Stimulated activated CD4-positive, alpha-beta T cell treated with anti-CD3 and anti-CD28 coated beads, Interleukin-1b, Interleukin-23, amount 100 ng/mL, for 4 hours (primary cell): ENCODE data around the gene TNS4.

Experiments used
- DNase-seq, 2 donors: peaks; one replicate each; pipeline ENCODE4 v3.0.0-alpha.2; 2020; ENCODE audit warnings: low read depth in 2 of 2

TNS4 gene

DNA sequence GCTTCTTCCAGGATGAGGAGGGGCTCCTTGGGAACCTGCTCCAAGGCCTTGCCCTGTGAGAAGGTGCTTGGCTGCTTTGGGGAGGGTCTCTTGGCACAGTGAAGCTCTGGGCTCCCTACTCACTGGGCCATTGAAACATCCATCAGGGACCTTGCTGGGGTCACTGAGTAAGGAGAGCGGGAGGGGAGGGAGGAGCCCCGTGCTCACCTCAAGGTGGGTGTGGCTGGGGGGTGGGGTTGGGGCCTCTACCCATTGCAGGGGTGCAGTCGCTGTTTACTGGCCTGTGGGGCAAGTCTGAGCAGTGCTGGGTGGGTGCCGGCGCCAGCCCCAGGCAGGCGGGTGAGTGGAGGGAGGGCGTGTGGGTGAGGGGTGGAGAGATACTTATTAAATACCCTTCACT, 9.9 kb downstream of the TNS4 start:
- no peak for DNase-seq

DNA sequence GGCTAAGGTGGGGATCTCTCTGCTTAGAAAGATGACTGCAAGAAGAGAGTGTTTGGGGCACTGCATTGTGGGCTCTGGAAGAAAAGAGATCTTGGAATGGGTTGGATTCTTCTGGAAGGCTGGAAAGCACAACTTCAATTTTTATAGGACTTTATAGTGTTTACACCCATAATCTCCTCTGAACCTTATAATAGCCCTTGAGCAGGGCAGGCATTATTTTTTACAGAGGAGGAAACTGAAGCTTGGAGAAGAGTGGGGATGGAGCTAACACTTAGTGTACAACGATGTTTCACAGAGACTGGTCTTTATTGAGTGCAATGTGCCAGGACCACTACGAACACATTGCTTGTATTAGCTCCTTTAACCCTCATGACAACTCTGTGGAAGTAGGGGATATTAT, 10.4 kb downstream of the TNS4 start:
- DNase-seq = no peak

DNA sequence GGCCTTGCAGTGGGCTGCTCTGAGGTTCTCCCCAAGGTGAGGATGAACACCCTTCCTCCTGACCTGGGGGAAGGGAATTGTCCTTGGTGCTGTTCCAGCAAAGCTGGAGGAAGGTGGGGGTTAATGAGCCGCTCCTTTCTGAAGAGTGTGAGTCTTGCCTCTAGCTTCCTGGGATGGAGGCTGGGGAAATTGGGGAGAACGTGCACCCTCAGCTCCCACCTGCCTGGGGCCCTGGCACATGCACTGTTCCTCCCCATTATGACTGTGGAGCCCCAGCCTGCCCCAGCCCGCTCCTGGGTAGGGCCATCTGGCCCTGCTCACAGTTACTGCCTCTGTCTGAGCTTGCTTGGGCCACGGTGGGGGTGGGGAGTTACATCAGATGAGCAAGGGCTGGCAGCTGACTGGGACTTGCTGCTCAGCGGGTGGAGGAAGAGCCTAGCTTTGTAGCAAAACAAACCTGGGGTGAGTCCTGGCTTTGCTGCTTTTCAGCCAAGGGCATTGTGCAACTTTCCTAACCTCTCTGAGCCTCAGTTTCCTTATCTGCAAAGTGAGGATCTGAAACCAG, 11.1 kb downstream of the TNS4 start:
- peak in 1 of 2 donors; percentile 19 for DNase-seq

DNA sequence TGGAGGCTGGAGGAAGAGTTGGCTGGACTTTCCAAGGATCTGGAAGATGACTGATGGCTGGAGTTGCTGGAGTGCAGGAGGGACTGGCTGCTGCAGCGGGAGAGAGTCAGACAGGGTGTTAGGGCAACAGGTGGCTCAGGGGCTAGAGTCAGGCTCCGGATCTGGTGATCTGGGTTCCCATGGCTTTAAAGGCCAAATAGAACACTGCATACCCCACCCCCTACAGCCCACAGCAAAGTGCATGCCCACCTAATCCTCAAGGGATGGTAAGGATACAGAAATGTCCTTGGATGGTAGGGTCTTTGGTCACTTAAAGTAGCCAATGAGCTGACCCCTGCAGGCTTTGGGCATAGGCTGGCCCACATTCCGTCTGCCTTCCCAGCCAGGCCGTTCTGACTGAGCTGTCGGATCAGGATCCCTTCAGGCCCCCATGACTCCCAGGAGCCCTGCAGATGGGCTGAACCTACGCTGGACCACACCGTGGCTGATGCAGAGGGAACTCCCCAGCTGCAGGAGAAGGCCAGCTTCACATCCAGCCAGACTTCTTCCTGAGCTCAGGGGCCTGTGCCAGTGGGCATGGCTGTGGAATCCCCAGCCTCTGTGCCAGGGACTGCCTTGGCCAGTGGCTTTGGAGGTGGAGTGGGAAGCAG, 13.9 kb downstream of the TNS4 start:
- DNase-seq = no peak

DNA sequence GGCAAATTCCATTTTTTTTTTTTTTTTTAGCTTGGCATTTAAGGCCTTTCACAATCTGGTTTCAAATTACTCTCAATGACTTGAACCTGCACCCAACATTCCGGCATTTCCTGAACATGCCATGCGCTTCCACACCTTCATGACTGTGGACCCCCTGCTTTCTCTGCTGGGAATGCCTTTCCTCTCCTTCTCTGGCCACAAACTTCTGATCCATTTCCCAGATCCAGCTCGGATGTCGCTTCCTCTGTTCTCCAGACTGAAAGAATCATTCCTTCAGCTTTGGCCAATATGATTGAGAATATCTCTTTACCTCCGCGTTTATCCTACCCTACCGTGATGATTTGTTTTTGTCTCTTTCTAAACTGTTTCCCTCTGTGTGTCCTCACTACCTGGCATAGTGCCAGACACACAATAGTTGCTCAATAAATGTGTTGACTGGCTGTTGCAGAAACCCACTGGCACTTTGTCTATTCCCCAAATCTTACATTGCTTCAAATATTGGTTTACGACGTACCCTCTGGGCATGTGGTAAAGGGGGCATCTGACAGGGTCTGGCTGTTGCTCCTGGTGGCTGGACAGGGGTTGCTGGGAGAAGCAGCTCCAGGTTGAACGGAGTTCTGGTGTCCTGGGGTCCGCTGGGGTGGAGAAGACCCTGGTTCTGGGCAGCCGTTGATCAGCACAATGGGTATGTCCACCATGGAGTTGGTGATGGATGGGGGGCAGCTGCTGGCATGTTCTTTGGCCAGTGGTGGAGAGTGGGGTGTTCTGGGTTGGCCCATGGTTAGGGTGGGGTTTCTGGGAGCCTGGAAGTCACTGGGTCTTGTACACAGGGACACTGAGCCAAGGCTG, 14.7 kb downstream of the TNS4 start:
- no peak for DNase-seq

DNA sequence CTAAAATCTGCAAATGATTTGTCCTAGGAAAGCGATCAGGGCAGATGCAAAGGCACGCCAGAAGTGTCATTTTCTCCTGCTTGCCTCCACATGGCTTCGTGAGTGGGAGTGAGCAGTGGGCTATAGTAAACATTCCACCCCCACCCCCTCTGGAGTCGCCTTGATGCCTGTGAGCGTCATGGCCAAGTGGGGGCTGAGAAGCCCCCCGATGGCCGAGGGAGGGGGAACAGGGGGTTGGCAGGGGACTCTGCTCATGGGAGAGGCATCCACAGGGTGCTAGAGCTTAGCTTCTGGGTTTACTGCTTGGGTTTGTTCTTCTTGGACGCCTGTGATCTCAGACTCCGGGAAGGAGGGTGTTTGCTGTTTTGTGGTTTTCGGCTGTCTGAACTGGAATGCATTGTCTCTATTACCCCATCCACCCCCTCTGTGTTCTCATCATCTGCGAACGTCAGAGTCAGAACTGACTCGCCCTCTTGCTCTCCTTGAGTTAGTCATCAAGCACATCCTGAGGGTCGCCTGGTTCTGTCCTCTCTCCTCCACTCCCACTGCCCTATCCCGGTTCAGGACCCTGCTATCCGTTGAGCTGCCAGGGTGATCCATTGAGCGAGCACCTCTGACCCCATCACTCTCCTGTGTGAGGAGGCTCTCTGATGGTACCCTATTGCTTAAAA, 15.4 kb downstream of the TNS4 start:
- DNase-seq = peak in 1 of 2 donors; percentile 21

DNA sequence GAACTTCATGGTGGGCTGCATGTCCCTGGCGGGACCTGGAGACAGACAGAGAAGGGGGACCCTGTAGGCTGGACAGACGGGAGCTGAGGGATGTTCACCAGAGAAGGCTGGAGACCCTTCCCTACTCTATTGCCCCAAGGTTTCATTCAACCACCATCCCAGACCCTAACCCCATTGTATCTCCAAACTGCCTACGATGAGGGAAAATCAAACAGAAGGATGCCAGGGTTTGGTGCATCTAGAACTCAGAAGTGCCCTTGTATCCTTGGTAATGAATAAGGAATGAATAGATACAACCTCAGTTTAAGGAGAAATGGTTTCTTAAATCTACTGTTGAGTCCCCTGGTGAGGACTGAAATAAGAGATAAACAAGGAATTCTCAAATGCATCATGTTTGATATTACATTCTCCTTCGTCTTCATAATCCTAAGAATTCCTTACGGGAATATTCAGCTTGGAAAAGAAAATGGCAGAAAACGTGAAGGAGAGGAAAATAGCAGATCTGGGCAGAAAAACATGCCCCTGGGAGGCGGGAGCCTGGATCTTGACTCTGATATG, 16.4 kb downstream of the TNS4 start:
- DNase-seq = no peak

DNA sequence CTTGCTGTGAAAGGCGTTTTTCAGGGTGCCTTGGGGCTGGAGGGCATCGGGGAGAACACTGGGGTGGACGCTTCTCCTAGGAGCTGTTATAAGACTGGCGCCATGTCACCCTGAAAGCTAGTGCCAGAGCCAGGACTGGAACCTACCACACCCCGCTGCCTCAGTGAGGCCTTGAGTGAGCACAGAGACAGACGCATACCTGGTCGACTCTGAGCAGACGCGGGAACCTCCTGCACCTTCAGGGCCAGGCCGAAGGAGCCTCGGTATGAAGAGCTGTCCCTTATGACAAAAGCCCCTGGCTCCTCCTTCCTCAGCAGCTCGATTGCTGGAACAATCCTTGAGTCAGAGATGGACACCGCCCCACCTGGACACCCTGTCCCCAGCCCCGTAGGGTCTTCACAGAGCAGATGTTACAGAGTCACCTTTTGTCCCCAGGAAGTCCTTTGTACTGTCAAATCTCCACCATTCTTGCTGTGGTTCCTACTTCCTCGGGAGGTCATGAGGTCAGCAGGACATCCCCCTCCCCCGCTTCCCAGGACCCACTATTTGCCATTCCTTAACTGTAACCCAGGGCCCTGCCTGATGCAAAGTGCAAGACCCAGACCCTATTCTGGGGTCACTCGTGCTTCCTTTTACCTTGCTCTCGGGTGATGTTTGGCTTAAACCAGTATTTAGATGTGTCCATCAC, 17.0 kb downstream of the TNS4 start:
- DNase-seq = no peak

DNA sequence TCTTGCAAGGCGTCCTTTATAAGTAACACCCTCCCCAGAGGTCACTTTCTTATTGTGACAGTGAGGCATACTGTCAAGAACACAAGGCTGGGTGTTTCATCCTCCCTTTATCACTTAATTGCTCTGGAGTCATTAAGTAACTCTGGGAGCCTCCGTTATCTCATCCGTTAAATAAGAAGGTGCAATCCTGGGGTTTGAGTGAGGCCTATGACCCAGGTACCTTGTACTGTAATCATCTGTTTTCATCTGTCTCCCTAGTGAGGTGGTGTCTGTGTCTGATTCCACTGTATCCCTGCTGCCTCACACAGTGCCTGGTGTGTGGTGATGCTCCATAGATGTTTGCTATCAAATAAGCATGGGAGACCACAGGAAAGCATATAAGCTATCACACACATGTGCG, 17.7 kb downstream of the TNS4 start:
- no peak for DNase-seq

DNA sequence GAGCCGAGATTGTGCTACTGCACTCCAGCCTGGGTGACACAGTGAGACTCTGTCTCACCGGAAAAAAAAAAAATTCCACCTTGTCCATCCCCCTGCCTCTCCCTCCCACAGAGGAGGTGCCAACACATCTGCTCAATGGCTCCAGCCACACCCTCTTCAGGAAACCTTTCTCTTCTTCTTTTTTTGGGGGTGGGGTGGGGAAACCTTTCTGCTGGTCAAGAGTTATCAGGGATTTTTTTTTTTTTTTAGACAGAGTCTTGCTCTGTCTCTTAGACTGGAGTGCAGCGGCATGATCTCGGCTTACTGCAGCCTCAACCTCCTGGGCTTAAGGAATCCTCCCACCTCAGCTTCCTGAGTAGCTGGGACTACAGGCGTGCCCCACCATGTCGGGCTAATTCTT, 18.7 kb downstream of the TNS4 start:
- no peak for DNase-seq

DNA sequence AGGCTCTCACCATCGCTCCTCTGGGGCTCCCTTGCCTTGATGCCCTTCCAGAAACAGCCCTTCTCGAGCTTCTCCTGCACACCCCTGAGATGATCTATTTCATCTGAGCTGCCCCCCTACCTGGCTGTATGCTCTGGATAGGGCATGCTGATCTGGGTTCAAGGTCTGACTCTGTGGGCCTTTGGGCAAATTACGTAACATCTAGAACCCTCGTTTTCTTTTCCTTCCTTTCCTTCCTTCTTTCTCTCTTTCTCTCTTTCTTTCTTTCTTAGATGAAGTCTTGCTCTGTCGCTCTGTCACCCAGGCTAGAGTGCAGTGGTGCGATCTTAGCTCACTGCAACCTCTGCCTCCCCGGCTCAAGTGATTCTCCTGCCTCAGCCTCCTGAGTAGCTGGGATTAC, 20.3 kb downstream of the TNS4 start:
- DNase-seq = no peak

DNA sequence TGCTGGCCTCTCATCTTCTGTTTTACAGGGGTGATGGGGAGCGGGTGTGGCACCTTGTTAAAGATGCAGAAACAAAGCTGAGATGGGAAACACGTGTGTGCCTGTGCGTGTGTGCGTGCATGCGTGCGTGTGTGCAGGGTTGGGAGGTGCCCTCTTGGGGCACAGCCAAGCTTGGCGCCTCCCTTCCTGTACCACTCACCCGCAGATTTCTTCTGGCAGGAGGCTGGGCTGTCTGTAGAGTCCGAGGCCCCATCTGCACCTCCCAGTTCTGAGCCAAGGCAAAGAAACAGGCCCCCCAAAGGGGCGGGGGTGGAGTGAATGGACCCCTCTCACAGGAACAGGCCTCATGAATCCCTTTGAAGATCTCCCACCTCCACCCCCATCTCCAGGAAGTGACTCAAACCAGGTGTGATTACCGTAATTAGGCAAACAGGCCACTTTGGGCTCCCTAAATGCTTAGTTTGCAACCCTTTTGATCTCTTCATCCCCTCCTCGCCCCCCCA, 20.9 kb downstream of the TNS4 start:
- DNase-seq = peak; percentile 62 to 67

DNA sequence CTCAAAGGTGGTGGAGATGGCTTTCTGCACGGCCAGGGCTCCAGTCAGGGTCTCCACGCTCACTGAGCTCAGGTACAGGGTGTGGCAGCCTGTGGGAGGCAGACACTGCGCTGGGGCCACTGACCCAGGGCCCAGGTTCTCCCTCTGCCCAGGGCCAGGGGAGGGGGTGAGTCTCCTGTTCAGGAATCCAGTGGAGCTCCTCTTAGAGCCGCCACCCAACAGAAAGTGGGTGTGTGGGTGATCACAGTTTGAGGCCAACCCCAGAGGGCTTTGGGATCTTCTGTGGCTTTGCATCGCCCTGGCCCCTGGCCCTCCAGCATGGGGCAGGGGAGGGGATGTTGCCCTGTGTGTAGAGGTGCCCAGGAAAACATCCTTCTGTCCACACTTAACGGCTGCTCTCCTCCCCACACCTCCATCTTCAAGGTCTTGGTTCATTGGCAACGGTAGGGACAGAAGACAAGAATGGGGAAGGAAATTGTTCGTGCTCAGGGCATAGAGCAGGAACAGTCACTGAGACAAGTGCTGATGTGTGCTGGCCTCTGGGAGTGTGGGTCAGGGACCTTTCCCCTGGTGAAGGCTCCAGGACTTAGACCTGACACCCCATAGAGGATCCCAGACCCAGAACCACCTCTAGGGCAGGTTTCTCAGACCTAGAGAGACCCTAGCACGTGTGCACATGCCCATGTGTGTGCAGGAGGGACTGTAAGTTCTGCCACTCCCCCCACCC, 21.5 kb downstream of the TNS4 start:
- no peak for DNase-seq

DNA sequence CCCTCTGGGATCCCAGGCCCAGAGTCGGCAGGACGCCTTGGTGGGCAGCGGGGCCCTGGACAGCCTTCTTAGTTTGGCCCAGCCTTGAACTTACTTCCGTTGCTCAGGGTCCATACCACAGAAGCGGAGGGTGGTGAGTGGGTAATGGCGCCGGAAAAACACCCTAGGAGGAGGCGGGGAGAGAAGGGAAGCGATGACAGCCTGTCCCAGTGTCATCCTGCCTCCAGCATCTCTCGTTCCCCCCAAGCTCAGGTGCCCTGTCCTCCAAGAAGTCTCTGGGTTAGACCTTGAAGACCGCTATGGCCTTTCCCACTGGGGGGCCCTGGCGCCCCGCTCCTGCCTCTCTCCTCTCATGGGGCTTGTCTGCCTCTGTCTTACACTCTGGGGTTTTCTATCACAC, 22.9 kb downstream of the TNS4 start:
- no peak for DNase-seq

DNA sequence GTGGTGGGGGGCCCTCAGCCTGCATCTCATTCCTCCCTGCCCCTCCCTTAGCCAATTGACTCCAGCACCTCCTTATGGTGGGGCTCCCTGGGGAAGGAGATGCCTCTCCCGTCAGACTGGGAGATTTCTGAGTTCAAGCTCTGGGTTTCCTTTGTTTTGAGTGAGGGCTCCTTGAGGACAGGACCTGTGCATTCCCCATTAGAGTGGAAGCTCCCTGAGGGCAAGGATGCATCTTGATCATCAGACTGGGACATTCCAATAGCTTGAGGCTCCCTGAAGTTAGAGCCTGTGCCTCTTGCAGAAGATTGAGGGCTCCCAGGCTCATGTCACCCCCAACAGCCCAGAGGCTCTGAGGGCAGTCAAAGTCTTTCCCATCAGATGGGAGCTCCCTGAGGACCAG, 23.6 kb downstream of the TNS4 start:
- DNase-seq = no peak

DNA sequence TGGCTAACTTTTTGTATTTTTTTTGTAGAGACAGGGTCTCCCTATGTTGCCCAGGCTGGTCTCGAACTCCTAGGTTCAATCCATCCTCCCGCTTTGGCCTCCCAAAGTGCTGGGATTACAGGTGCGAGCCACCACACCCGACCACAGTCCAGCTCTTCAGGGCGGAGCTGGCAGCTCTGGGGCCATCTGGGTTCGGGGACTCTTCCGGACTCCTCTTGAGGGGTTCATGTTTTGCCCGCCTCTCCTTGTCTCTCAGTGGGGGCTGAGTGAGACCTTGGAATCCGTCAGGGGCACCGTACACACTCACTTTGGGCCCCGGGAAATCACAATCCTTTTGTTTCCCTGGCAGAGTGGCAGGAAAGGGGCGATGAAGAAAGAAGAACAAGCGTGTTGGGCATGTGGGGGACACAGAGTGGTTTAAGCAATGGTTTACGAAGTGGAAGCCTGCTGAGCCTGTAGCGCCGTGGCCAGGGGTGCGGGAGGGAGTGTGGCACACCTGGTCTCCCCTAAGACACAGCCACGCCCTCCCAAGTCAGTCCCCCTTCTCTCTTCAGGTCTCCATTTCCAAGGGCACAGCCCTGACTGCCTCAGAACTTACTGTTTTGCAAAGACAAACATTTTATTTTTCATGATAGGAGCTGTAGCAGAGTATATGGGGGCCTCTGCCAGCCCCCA, 26.1 kb downstream of the TNS4 start:
- DNase-seq = no peak

DNA sequence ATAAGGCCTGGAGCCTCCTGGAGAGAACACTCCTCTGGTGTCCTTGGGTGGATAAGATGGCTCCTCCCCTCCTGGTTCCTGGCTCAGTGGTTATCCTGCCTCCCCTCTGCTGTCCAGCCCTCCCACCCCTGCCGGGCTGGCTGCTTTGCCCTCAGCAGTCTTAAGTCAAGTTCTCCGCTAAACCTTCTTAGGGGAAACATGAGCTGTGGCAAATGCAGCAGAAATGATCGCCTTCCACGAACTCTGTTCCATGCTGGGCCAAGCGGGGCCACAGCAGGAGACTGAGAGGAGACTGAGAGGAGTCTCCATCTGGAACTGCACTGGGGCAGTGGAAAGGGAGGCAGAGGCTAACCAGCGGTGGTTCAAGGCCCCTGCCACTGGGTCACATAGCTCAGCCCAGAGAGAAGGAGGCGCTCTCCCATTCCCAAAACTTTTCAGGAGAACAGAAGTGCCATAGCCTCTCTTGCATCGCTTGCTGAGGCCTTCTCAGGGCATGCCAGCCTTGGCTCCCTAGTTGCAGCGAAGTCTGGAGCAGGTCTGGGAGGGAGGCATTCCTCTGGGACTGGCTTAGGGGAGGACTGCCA, 26.9 kb downstream of the TNS4 start:
- DNase-seq = no peak

DNA sequence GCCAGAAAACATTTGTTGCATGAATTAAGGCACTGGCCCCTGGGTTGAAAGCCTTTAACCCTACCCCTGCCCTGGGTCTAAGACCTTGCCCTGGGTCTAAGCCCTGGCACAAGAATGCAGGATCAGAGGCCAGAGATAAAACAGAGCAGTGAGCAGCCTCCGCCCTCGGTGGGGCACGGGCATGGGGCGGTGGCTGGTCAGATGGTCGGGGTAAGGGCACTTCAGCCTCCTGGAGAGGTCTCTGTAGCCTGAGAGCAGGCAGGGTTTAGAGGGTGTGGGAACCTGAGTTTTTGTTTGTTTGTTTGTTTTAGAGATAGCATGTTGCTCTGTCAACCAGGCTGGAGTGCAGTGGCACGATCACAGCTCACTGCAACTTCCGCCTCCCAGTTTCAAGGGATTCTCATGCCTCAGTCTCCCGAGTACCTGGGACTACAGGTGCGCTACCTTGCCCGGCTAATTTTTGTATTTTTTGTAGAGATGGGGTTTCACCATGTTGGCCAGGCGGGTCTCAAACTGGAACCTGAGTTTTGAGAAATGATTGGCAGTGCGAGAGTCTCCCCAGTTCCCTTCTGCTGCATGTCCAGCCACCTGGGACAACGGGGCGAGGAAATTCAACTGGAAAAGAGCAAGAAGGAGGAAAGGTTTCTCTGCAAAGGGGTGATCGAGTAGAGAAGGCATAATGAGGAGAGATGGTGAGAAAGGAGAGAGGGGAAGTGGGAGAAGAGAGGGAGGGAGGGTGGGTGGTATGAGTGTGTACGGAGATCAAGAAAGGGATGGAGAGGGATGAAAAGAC, 27.7 kb downstream of the TNS4 start:
- no peak for DNase-seq
